Activated naive CD4-positive, alpha-beta T cell treated with anti-CD3 and anti-CD28 coated beads for 36 hours (primary cell): Measurements from ENCODE around the gene ATP9B. TPM values are rescaled to one million over a fixed set of nuclear protein-coding genes. Genes with fewer than 3 reads are reported as not detected.

Source experiments
- CTCF ChIA-PET: fragments of 350-600 bp; sonication (Branson Sonifier 250); formaldehyde crosslinking; loops from one replicate; lab custom pipeline; 2021; ENCODE audit warnings: antibody characterized with exemption; lab: Charles Lee
- DNase-seq: peaks from one replicate; pipeline ENCODE4 v3.0.0-alpha.2; 2020
- H3K27ac Mint-ChIP-seq: one replicate; pipeline ENCODE4 v1.8.0; 2021; ENCODE audit warnings: mild to moderate bottlenecking, mixed read lengths
- H3K27me3 Mint-ChIP-seq: one replicate; pipeline ENCODE4 v1.8.0; 2021; ENCODE audit warnings: low read depth, mixed read lengths
- H3K36me3 Mint-ChIP-seq: one replicate; pipeline ENCODE4 v1.8.0; 2021; ENCODE audit warnings: low read depth, mixed read lengths
- H3K4me1 Mint-ChIP-seq: one replicate; pipeline ENCODE4 v1.8.0; 2021; ENCODE audit warnings: low read depth, mixed read lengths
- H3K4me3 Mint-ChIP-seq: one replicate; pipeline ENCODE4 v1.8.0; 2021; ENCODE audit warnings: mild to moderate bottlenecking, moderate library complexity, mixed read lengths
- H3K9me3 Mint-ChIP-seq: one replicate; pipeline ENCODE4 v1.8.0; 2021; ENCODE audit warnings: mixed read lengths
- intact Hi-C: fragments of 100-400 bp; cut with micrococcal nuclease; formaldehyde crosslinking; loops from one replicate; pipeline ENCODE4 v1.15.1; 2023
- total RNA-seq, 2 experiments: library from RNA; stranded (reverse); gene quantifications; one replicate each; pipeline ENCODE4 v1.2.3, GENCODE V29; 2021

ATP9B gene
- total RNA-seq, 2 experiments from 2014 or later = 18.6 to 19.1 TPM

DNA sequence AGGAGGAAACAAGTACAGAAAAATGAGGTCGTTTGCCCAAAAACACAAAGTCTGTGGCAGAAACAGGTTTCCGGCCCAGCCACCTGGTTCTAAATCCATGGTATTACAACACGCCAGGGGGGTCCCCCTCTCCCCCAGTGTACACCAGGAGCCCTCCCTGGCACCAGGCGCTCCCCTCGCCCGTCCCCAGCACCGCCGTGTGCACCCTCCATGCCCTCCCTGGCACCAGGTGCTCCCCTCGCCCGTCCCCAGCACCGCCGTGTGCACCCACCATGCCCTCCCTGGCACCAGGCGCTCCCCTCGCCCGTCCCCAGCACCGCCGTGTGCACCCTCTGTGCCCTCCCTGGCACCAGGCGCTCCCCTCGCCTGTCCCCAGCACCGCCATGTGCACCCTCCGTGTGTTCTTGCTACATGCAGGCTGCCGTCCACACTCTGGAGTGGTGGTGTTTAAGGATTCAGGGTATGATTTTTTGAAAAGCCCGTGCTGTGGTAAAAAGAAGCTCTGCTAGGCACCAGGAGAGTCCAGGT is 266.7 kb downstream of the ATP9B start:
- CTCF ChIA-PET = no interaction called here
- intact Hi-C loops = no loop called here
- H3K4me3 Mint-ChIP-seq = no peak overlapping the region
- H3K36me3 Mint-ChIP-seq = peaks cover 31% of the 10 kb centered on the region
- H3K9me3 Mint-ChIP-seq = peaks cover 2% of the 10 kb centered on the region
- H3K27ac Mint-ChIP-seq = no peak overlapping the region
- DNase-seq = no peak
- no peaks in the 10 kb centered on the region for H3K27me3 Mint-ChIP-seq
- H3K4me1 Mint-ChIP-seq = no peaks in the 10 kb centered on the region

DNA sequence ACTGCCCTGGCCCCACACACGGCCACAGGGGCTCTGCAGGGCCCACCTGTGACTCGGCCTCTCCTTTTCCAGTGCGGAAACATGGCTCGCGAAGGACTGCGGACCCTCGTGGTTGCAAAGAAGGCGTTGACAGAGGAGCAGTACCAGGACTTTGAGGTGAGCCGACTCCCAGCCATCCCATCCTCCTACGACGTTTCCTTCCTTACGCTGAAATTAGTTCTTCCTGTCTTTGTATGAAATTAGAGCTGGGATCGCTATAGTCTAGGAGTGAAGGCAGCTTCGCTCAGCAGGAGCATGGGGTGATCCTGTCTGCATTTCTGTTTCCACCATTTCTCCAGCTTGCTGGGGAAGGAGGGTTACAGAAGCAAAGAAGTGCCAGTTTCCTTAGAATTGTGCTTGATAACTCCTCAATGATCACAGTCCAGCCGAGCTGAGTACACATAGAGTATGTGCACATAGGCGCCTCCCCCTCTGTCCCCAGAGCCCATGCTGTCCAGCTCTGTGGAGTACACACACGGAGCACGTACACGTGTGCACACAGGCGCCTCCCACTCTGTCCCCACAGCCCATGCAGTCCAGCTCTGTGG is 267.5 kb downstream of the ATP9B start:
- H3K4me1 Mint-ChIP-seq = no peaks in the 10 kb centered on the region
- H3K9me3 Mint-ChIP-seq = peaks cover 2% of the 10 kb centered on the region
- H3K27ac Mint-ChIP-seq = no peak overlapping the region
- H3K36me3 Mint-ChIP-seq = peaks cover 29% of the 10 kb centered on the region
- DNase-seq = no peak
- H3K4me3 Mint-ChIP-seq = no peak overlapping the region
- intact Hi-C loops = no loop called here
- no peaks in the 10 kb centered on the region for H3K27me3 Mint-ChIP-seq
- CTCF ChIA-PET = no interaction called here

DNA sequence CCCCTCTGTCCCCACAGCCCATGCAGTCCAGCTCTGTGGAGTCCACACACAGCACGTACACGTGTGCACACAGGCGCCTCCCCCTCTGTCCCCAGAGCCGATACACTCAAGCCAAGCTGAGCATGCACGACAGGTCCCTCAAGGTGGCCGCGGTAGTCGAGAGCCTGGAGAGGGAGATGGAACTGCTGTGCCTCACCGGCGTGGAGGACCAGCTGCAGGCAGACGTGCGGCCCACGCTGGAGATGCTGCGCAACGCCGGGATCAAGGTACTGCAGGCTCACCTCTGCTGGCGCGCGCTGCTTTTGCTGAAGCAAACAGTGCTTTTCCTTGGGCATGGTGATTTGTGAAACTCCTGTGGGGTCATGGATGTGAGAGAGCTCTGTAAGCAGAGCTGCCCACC is 268.0 kb downstream of the ATP9B start:
- CTCF ChIA-PET = no interaction called here

DNA sequence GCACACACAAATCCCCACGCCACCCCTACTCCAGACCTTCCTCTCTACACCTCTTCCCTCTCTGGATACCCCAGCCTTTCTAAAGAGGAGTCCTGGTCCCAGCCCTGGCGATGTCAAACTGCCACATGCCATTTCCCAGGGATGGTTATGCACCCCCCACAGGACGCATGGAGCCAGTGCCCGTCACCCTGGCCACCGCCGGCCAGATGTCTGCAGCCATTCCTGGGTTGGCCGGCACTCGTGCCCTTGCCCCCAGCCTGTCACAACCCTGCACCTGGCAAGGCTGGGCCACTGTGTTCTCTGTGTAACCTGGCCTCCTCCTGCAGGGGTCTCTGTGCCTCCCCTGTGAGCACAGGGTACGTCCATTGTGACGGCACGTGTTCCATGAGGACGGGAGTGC is 268.4 kb downstream of the ATP9B start:
- intact Hi-C loops = no loop called here
- Mint-ChIP-seq H3K4me1 (no peaks in the 10 kb centered on the region), H3K36me3 (peaks cover 29% of the 10 kb centered on the region), H3K27ac (no peak overlapping the region), H3K27me3 (no peaks in the 10 kb centered on the region), H3K4me3 (no peak overlapping the region), H3K9me3 (peaks cover 2% of the 10 kb centered on the region)
- CTCF ChIA-PET = no interaction called here
- no peak for DNase-seq

More for the DNA sequence above, 268.0 kb downstream of the ATP9B start:
- H3K4me3 Mint-ChIP-seq = no peak overlapping the region
- no peak overlapping the region for H3K27ac Mint-ChIP-seq
- H3K4me1 Mint-ChIP-seq = no peaks in the 10 kb centered on the region
- H3K36me3 Mint-ChIP-seq = peaks cover 29% of the 10 kb centered on the region
- DNase-seq = no peak
- no peaks in the 10 kb centered on the region for H3K27me3 Mint-ChIP-seq
- H3K9me3 Mint-ChIP-seq = peaks cover 2% of the 10 kb centered on the region
- intact Hi-C loops = no loop called here

DNA sequence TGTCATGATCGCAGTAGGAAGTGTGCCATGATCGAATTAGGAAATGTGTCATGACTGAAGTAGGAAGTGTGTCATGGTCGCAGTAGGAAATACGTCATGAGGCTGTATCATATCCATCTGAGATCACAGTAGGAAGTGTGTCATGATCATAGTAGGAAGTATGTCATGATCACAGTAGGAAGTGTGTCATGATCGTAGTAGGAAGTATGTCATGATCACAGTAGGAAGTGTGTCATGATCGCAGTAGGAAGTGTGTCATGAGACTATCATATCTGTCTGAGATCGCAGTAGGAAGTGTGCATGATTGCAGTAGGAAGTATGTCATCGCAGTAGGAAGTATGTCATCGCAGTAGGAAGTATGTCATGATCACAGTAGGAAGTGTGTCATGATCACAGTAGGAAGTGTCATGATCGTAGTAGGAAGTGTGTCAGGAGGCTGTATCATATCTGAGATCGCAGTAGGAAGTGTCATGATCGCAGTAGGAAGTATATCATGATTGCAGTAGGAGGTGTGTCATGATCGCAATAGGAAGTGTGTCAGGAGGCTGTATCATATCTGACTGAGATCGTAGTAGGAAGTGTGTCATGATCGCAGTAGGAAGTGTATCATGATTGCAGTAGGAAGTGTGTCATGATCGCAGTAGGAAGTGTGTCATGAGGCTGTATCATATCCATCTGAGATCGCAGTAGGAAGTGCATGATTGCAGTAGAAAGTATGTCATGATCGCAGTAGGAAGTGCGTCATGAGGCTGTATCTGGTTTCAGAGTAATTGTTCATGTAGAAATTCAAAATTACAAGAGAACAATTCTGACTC is 270.1 kb downstream of the ATP9B start:
- H3K4me1 Mint-ChIP-seq = no peaks in the 10 kb centered on the region
- no peak for DNase-seq
- H3K27ac Mint-ChIP-seq = no peak overlapping the region
- CTCF ChIA-PET = no interaction called here
- intact Hi-C loops = no loop called here
- no peaks in the 10 kb centered on the region for H3K27me3 Mint-ChIP-seq
- no peak overlapping the region for H3K4me3 Mint-ChIP-seq
- H3K36me3 Mint-ChIP-seq = peaks cover 34% of the 10 kb centered on the region
- H3K9me3 Mint-ChIP-seq = peaks cover 2% of the 10 kb centered on the region

DNA sequence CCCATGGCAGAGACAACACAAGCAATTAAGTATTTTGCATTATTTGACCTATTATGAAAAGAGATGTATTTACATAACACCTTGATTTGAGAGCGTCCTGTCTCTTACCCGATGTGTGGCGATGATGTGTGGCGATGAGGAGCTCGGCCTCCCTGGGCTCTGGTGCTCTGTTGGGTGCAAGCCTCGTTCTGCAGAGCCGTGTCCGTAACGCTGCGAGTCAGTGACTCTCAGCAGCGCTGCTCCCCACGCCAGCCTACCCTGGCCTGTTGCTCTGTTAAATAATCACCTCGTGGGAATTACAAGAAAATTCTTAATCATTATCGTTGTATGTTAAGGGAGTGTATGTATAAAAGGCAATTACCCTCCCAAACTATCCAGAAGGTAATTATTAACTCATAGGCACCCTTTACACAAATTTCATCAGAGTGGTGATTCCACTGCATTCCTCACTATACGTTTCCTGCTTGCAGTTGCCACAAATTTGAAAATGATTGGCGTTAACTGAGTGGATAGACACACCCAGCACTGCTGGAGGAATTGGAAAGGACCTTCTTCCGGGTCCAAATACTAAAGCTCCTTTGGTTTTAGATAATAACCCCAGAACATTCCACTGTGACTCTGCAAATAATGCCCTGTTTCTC is 274.5 kb downstream of the ATP9B start:
- no peak overlapping the region for H3K4me3 Mint-ChIP-seq

DNA sequence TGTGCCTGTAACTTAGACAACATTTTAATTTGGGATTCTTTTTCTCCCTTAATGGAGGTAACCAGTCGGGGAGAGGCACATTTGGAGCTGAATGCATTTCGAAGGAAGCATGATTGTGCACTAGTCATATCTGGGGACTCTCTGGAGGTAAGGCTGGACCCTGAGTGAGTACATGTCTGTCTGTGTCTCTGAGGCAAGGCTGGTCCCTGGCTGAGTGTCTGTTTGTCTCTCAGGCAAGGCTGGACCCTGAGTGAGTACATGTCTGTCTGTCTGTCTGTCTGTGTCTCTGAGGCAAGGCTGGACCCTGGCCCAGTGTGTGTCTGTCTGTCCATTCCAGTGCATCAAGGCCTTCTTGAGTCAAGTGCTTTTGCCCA is 275.0 kb downstream of the ATP9B start:
- no peak overlapping the region for H3K4me3 Mint-ChIP-seq
- no peaks in the 10 kb centered on the region for H3K9me3 Mint-ChIP-seq
- DNase-seq = no peak
- CTCF ChIA-PET = no interaction called here
- no peaks in the 10 kb centered on the region for H3K4me1 Mint-ChIP-seq
- no peaks in the 10 kb centered on the region for H3K27me3 Mint-ChIP-seq
- no peak overlapping the region for H3K27ac Mint-ChIP-seq
- H3K36me3 Mint-ChIP-seq = peaks cover 33% of the 10 kb centered on the region
- intact Hi-C loops = no loop called here

More for the DNA sequence above, 274.5 kb downstream of the ATP9B start:
- Mint-ChIP-seq H3K36me3 (peaks cover 38% of the 10 kb centered on the region), H3K27ac (no peak overlapping the region), H3K9me3 (peaks cover 2% of the 10 kb centered on the region), H3K4me1 (no peaks in the 10 kb centered on the region), H3K27me3 (no peaks in the 10 kb centered on the region)
- no peak for DNase-seq
- CTCF ChIA-PET = no interaction called here
- intact Hi-C loops = no loop called here

DNA sequence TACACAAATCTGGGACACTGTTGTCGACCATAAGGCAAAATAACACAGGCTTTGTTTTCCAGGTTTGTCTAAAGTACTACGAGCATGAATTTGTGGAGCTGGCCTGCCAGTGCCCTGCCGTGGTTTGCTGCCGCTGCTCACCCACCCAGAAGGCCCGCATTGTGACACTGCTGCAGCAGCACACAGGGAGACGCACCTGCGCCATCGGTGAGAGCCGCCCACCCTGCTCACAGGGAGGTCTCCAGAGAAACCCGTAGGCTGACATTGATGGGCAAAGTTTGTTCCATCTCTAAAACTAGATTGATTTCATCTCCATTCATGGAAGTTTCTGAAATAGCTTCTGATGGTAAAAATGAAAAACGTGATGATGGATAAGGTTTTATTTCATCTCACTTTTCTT is 276.2 kb downstream of the ATP9B start:
- CTCF ChIA-PET = interaction anchor here (0.7 kb wide), 1 partner anchor 1493 kb away, joined by 4 read pairs; no protein-coding TSS in a partner anchor
- Mint-ChIP-seq H3K4me3 (no peak overlapping the region), H3K9me3 (no peaks in the 10 kb centered on the region), H3K4me1 (no peaks in the 10 kb centered on the region), H3K27me3 (no peaks in the 10 kb centered on the region), H3K36me3 (peaks cover 29% of the 10 kb centered on the region), H3K27ac (no peak overlapping the region)
- DNase-seq = no peak
- intact Hi-C loops = no loop called here

DNA sequence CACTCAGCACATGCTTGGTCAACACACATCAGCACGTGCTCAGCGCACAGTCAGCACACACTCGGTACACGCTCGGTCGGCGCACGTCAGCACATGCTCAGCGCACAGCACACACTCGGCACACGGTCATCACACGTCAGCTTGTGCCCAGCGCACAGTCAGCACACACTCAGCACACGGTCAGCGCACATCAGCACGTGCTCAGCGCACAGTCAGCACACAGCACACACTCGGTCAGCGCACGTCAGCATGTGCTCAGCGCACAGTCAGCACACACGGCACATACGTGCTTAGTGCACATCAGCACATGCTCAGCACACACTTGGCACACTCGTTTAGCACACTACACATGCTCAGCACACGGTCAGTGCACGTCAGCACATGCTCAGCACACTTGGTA is 276.8 kb downstream of the ATP9B start:
- no peaks in the 10 kb centered on the region for H3K4me1 Mint-ChIP-seq
- peaks cover 29% of the 10 kb centered on the region for H3K36me3 Mint-ChIP-seq
- H3K27ac Mint-ChIP-seq = no peak overlapping the region
- H3K4me3 Mint-ChIP-seq = no peak overlapping the region
- H3K9me3 Mint-ChIP-seq = no peaks in the 10 kb centered on the region
- CTCF ChIA-PET = interaction anchor here (0.7 kb wide), 1 partner anchor 1494 kb away, joined by 4 read pairs; no protein-coding TSS in a partner anchor
- intact Hi-C loops = no loop called here
- no peaks in the 10 kb centered on the region for H3K27me3 Mint-ChIP-seq
- DNase-seq = no peak

DNA sequence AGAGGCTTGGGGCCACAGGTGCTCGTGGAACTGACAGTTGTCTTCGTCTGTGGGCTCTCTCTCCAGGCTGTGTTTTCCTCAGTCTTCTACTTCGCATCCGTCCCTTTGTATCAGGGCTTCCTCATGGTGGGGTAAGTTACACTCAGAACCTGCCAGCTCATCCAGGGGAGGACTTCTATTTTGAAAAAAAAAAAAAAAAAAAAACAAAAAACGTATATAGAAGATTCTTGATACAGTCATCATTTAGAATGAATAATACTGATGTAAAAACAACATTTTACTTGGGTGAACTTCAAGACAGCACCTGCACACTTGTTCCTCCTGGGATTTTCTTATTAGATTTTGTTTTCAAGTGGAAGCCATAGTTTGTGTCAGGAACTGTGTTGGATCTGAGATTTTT is 278.9 kb downstream of the ATP9B start:
- no peaks in the 10 kb centered on the region for H3K27me3 Mint-ChIP-seq

DNA sequence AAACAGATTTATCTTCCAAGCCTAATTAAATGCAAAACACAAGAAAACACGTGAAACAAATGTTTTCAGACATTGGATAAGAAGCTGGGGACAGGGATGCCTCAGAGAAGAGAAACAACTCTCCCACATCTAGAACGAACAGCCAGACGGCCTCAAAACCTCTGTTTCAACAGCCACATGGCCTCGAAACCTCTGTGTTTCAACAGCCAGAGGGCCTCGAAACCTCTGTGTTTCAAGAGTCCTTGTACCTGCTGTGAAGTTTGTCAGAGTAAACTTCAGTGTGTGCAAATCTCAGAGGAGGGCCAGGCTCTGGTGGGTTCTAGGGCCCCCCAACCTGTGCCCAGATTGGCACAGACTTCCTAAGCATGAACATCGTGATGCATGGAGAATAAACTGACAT is 283.2 kb downstream of the ATP9B start:
- Mint-ChIP-seq H3K27ac (no peak overlapping the region), H3K27me3 (no peaks in the 10 kb centered on the region), H3K4me3 (no peak overlapping the region), H3K36me3 (peaks cover 7% of the 10 kb centered on the region), H3K9me3 (no peaks in the 10 kb centered on the region), H3K4me1 (no peaks in the 10 kb centered on the region)
- DNase-seq = no peak
- intact Hi-C loops = no loop called here
- CTCF ChIA-PET = no interaction called here

More for the DNA sequence above, 278.9 kb downstream of the ATP9B start:
- H3K4me1 Mint-ChIP-seq = no peaks in the 10 kb centered on the region
- no peak overlapping the region for H3K27ac Mint-ChIP-seq
- H3K36me3 Mint-ChIP-seq = peaks cover 31% of the 10 kb centered on the region
- intact Hi-C loops = no loop called here
- no peak overlapping the region for H3K4me3 Mint-ChIP-seq
- no peak for DNase-seq
- CTCF ChIA-PET = no interaction called here
- no peaks in the 10 kb centered on the region for H3K9me3 Mint-ChIP-seq

DNA sequence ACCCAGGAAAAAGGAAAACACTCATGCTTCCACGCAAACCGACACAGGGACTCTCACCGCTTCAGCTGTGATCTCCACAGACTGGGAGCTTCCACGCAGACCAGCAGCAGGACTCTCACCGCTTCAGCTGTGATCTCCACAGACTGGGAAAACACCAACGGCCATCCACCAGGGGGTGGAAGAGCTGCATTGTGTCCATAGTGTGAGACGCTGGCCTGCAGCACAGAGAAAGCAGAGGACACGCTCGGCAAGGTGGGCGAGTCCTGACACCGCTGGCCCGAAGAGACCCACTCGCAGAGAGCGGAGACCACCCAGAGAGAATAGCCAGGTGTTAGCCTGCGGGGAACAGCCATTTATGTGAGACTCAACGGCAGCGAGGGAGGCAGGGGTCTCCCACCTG is 284.1 kb downstream of the ATP9B start:
- intact Hi-C loops = no loop called here
- Mint-ChIP-seq H3K36me3 (peaks cover 5% of the 10 kb centered on the region), H3K27ac (no peak overlapping the region), H3K4me1 (no peaks in the 10 kb centered on the region), H3K4me3 (no peak overlapping the region), H3K9me3 (no peaks in the 10 kb centered on the region), H3K27me3 (no peaks in the 10 kb centered on the region)
- DNase-seq = no peak
- CTCF ChIA-PET = no interaction called here
